H1 (cell line): ENCODE measurements around the gene NCAM1.

ENCODE experiments used
- BRCA1 ChIP-seq: IDR thresholded peaks from 2 replicates; pipeline ENCODE4 v1.6.1; 2012; ENCODE audit warnings: low read depth, low read length, improper control_type of control experiment
- CREB1 ChIP-seq: IDR thresholded peaks from 2 replicates; pipeline ENCODE4 v1.6.1; 2012; ENCODE audit warnings: inconsistent platforms
- EP300 ChIP-seq, 2 experiments: IDR thresholded peaks; 1 replicate in 1 of 2; 2 replicates in 1 of 2; pipeline ENCODE4 v1.6.1; 2011 to 2012; ENCODE audit warnings: low read depth in 2 of 2, low read length in 2 of 2, mild to moderate bottlenecking in 2 of 2, borderline replicate concordance in 1 of 2, inconsistent platforms in 1 of 2, moderate library complexity in 1 of 2
- POLR2A ChIP-seq, 2 experiments: IDR thresholded peaks; 1 replicate in 1 of 2; 2 replicates in 1 of 2; pipeline ENCODE4 v1.6.1; 2011; ENCODE audit warnings: low read depth in 2 of 2, low read length in 2 of 2, mild to moderate bottlenecking in 2 of 2; ENCODE audit errors: control extremely low read depth in 1 of 2
- POLR2AphosphoS5 ChIP-seq: IDR thresholded peaks from 2 replicates; pipeline ENCODE4 v1.6.1; 2011; ENCODE audit warnings: low read depth, low read length
- RXRA ChIP-seq: IDR thresholded peaks from 2 replicates; pipeline ENCODE4 v1.6.1; 2011; ENCODE audit warnings: low read depth, mild to moderate bottlenecking, low read length, moderate library complexity; ENCODE audit not compliant: insufficient read depth
- TAF1 ChIP-seq: IDR thresholded peaks from 2 replicates; pipeline ENCODE4 v1.6.1; 2011; ENCODE audit warnings: mild to moderate bottlenecking, low read depth, low read length
- TCF12 ChIP-seq: IDR thresholded peaks from 2 replicates; pipeline ENCODE4 v1.6.1; 2011; ENCODE audit warnings: low read depth, mild to moderate bottlenecking, low read length
- TF ChIP-seq, protein P1 (sequence below), 3 experiments: IDR thresholded peaks; 1 replicate in 2 of 3; 2 replicates in 1 of 3; pipeline versions ENCODE4 v1.5.1 to v1.6.1; 2011; ENCODE audit warnings: low read length in 3 of 3, mild to moderate bottlenecking in 3 of 3, inconsistent platforms in 2 of 3, low read depth in 1 of 3, moderate library complexity in 1 of 3; ENCODE audit not compliant: insufficient read depth in 1 of 3; ENCODE audit errors: control extremely low read depth in 1 of 3
- TF ChIP-seq, protein P2 (sequence below): IDR thresholded peaks from 2 replicates; pipeline ENCODE4 v1.6.1; 2012; ENCODE audit warnings: inconsistent platforms

DNA sequence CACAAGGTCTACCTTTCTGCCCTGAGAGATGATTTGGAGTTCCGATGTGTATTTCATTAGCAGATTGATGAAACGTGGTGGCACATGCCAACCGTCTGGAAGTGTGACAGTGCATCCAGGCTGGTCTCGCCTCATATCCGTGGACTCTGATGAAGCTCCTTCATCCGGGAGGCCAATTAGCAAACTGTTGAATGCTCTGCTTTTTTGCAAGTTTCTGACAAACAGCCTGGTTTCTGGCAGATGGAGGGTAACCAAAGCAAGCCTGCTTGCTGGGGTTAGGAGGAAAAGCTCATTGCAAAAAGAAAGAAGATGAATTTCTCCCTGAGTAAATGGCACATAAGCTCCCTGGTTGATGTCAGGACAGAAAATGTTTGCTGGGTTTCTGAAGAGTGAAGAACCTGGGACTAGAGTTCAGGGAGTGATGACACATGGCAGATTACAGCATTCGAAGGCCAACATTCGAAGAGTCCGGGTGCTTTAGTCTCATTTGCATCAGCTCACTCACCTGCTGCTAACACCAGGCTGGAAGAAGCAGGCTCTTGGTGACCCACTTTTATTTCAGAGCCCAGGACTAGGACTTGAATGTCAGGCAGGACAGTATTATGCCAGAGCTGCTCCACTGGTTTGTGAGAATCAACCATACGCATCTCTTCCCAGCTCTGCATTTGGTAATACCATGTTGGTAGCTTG, 217.3 kb downstream of the NCAM1 start:
- TF ChIP-seq, protein P1, sequence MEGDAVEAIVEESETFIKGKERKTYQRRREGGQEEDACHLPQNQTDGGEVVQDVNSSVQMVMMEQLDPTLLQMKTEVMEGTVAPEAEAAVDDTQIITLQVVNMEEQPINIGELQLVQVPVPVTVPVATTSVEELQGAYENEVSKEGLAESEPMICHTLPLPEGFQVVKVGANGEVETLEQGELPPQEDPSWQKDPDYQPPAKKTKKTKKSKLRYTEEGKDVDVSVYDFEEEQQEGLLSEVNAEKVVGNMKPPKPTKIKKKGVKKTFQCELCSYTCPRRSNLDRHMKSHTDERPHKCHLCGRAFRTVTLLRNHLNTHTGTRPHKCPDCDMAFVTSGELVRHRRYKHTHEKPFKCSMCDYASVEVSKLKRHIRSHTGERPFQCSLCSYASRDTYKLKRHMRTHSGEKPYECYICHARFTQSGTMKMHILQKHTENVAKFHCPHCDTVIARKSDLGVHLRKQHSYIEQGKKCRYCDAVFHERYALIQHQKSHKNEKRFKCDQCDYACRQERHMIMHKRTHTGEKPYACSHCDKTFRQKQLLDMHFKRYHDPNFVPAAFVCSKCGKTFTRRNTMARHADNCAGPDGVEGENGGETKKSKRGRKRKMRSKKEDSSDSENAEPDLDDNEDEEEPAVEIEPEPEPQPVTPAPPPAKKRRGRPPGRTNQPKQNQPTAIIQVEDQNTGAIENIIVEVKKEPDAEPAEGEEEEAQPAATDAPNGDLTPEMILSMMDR (IDR thresholded peaks at IDR 0.05; ENCODE audit: control extremely low read depth in 1 of 3, insufficient read depth in 1 of 3, low read depth in 1 of 3, low read length in 3 of 3): no peak; a peak in 1 of 4 replicates
- TF ChIP-seq TCF12: no peak
- no peak for TF ChIP-seq EP300 (IDR thresholded peaks at IDR 0.05; ENCODE audit: borderline replicate concordance in 1 of 2, low read depth in 2 of 2, low read length in 2 of 2)
- no peak for TF ChIP-seq CREB1
- no peak for TF ChIP-seq POLR2AphosphoS5
- TF ChIP-seq, protein P2, sequence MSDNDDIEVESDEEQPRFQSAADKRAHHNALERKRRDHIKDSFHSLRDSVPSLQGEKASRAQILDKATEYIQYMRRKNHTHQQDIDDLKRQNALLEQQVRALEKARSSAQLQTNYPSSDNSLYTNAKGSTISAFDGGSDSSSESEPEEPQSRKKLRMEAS: no peak
- no peak for TF ChIP-seq RXRA
- TF ChIP-seq POLR2A (IDR thresholded peaks at IDR 0.05; ENCODE audit: control extremely low read depth in 1 of 2, low read depth in 2 of 2, low read length in 2 of 2): no peak
- no peak for TF ChIP-seq TAF1
- no peak for TF ChIP-seq BRCA1
